Activated T-cell treated with anti-CD3 and anti-CD28 coated beads, Interleukin-2, amount 50 U/mL, for 24 hours (primary cell): ENCODE measurements around the gene NR6A1.

ENCODE experiments used
- DNase-seq: peaks from one replicate; pipeline ENCODE4 v3.0.0-alpha.2; 2020
- H3K27ac Mint-ChIP-seq: 2 replicates; pipeline ENCODE4 v1.8.0; 2020; ENCODE audit warnings: mild to moderate bottlenecking, mixed read lengths
- H3K27me3 Mint-ChIP-seq: 2 replicates; pipeline ENCODE4 v1.8.0; 2020; ENCODE audit warnings: mixed read lengths
- H3K36me3 Mint-ChIP-seq: 2 replicates; pipeline ENCODE4 v1.8.0; 2020; ENCODE audit warnings: low read depth, mixed read lengths
- H3K4me1 Mint-ChIP-seq: 2 replicates; pipeline ENCODE4 v1.8.0; 2020; ENCODE audit warnings: low read depth, mixed read lengths
- H3K4me3 Mint-ChIP-seq: 2 replicates; pipeline ENCODE4 v1.8.0; 2020; ENCODE audit warnings: mild to moderate bottlenecking, moderate library complexity, mixed read lengths
- H3K9me3 Mint-ChIP-seq: 2 replicates; pipeline ENCODE4 v1.8.0; 2020; ENCODE audit warnings: mixed read lengths

NR6A1 gene

GRCh38 chr9:124598048-124598447, 173.1 kb downstream of the NR6A1 start:
- Mint-ChIP-seq H3K9me3 (no peaks in the 10 kb centered on the region), H3K36me3 (no peaks in the 10 kb centered on the region), H3K27ac (no peak overlapping the region), H3K4me1 (no peaks in the 10 kb centered on the region), H3K27me3 (peaks cover 30% of the 10 kb centered on the region), H3K4me3 (no peak overlapping the region)
- DNase-seq: no peak

DNA sequence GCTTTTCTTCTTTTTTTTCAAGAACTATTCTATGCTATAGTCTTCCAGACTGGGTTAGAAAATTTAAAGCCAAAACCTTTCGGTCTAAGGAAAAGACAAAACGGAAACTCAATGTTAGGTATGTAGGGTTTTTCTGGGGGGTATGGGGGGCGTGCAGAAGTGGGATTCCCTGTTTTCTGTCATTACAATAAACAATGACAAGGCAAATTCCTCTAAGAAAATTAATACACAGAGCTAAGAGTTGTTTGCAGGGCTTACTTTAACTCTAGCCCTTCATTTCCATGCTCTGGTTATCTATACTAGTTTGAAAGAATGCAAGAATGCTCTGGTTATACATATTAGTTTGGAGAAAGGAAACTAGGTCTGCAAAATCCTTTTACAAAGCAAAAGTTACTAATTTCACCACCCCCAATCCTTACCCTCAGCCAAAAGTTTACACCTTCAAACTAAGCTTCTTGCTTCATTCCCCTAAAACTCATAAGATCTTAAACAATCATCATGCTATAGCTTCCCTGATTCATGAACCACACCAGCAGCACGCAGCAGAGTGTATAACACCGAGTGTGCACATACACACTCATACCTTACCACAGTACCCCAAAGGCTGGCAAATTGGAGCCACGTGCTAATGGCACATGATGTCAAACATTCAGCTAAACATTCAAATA, 174.8 kb downstream of the NR6A1 start:
- Mint-ChIP-seq H3K9me3 (no peaks in the 10 kb centered on the region), H3K27me3 (peaks cover 35% of the 10 kb centered on the region), H3K4me1 (no peaks in the 10 kb centered on the region), H3K36me3 (no peaks in the 10 kb centered on the region), H3K27ac (no peak overlapping the region), H3K4me3 (no peak overlapping the region)
- DNase-seq: no peak

GRCh38 chr9:124595743-124596142, 175.4 kb downstream of the NR6A1 start:
- Mint-ChIP-seq H3K27ac (no peak overlapping the region), H3K36me3 (no peaks in the 10 kb centered on the region), H3K9me3 (no peaks in the 10 kb centered on the region), H3K4me3 (no peak overlapping the region), H3K27me3 (peaks cover 41% of the 10 kb centered on the region), H3K4me1 (no peaks in the 10 kb centered on the region)
- DNase-seq: no peak

DNA sequence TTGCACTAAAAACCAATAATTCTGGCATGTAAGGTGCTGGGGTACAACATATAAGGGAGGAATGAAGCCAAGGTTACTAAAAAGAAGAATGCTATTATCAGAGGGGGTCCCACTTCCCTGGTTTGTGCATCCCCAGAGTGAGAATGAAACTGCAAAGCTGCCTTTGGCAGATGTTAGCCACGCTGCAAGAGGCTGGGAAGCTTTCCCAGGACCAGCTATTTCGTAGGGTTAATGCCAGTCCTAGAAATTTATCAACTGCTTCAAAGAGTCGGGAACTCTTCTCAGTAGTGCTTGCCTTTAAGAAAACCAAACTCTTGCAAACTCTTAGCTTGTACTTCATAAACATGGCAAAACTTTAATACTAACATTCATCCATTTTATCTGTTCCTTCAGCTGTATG, 176.4 kb downstream of the NR6A1 start:
- H3K36me3 Mint-ChIP-seq: no peaks in the 10 kb centered on the region
- no peaks in the 10 kb centered on the region for H3K9me3 Mint-ChIP-seq
- H3K4me3 Mint-ChIP-seq: no peak overlapping the region
- no peak for DNase-seq
- H3K4me1 Mint-ChIP-seq: no peaks in the 10 kb centered on the region
- H3K27ac Mint-ChIP-seq: no peak overlapping the region
- H3K27me3 Mint-ChIP-seq: peaks cover 34% of the 10 kb centered on the region

- no peaks in the 10 kb centered on the region for H3K4me1 Mint-ChIP-seq
- no peaks in the 10 kb centered on the region for H3K36me3 Mint-ChIP-seq
- peaks cover 32% of the 10 kb centered on the region for H3K27me3 Mint-ChIP-seq
- H3K9me3 Mint-ChIP-seq: no peaks in the 10 kb centered on the region
- no peak overlapping the region for H3K27ac Mint-ChIP-seq
- no peak overlapping the region for H3K4me3 Mint-ChIP-seq
- DNase-seq: no peak
These were observed 176.9 kb downstream of the NR6A1 start for GRCh38 chr9:124594225-124594624.

- Mint-ChIP-seq H3K27ac (no peak overlapping the region), H3K4me3 (no peak overlapping the region), H3K4me1 (no peaks in the 10 kb centered on the region), H3K36me3 (no peaks in the 10 kb centered on the region), H3K27me3 (peaks cover 29% of the 10 kb centered on the region), H3K9me3 (no peaks in the 10 kb centered on the region)
- DNase-seq: no peak
These were observed 177.5 kb downstream of the NR6A1 start for GRCh38 chr9:124593651-124594058.

DNA sequence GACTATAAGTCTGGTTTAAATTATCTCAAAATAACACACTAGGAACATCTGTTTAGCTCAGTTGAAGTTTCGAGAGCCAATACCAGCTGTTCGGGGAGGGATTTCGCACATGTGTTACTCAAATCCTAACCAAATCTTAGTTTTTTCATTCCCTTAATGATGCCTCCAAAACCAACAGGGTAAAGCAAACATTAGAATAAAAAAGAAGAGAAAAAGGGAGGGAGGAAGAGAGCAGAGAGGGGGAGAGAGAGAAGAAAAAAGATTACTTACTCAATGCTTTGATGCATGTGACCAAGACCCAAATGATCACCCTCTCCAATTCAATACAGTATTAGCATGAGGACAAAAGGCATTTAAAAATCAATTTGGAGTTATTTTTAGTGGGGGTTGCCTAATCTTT, 177.9 kb downstream of the NR6A1 start:
- Mint-ChIP-seq H3K27ac (no peak overlapping the region), H3K4me3 (no peak overlapping the region), H3K27me3 (peaks cover 28% of the 10 kb centered on the region), H3K36me3 (no peaks in the 10 kb centered on the region), H3K9me3 (no peaks in the 10 kb centered on the region), H3K4me1 (no peaks in the 10 kb centered on the region)
- no peak for DNase-seq

GRCh38 chr9:124590889-124591641, 180.0 kb downstream of the NR6A1 start:
- Mint-ChIP-seq H3K4me1 (no peaks in the 10 kb centered on the region), H3K27ac (no peak overlapping the region), H3K4me3 (no peak overlapping the region), H3K27me3 (peaks cover 24% of the 10 kb centered on the region), H3K9me3 (no peaks in the 10 kb centered on the region), H3K36me3 (no peaks in the 10 kb centered on the region)
- no peak for DNase-seq

- Mint-ChIP-seq H3K4me1 (no peaks in the 10 kb centered on the region), H3K9me3 (no peaks in the 10 kb centered on the region), H3K27me3 (no peaks in the 10 kb centered on the region)
These were observed 186.5 kb downstream of the NR6A1 start for GRCh38 chr9:124584631-124585030.

DNA sequence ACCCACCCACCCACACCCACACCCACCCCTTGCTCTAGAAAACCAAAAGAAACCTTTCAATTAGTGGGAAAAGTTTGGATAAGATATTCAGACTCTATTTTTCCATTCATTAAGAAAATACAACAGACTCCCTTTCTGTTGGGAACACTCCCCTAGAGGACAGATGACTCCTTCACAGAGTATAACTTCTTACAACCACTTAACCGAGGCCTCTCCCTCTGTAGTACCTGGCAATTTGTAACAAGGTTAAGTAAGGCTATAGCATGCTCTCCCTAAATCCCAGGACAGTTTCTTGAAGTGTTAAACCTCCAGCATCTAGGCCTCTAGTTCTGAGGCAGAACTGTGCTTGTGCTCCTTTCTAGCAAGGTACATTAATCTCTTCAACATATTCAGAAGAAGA, 188.0 kb downstream of the NR6A1 start:
- Mint-ChIP-seq H3K36me3 (no peaks in the 10 kb centered on the region), H3K4me3 (no peak overlapping the region), H3K4me1 (no peaks in the 10 kb centered on the region), H3K9me3 (no peaks in the 10 kb centered on the region), H3K27ac (no peak overlapping the region), H3K27me3 (no peaks in the 10 kb centered on the region)
- DNase-seq: no peak

More at GRCh38 chr9:124584631-124585030, 186.5 kb downstream of the NR6A1 start:
- H3K36me3 Mint-ChIP-seq: no peaks in the 10 kb centered on the region
- H3K4me3 Mint-ChIP-seq: no peak overlapping the region
- DNase-seq: no peak
- H3K27ac Mint-ChIP-seq: no peak overlapping the region

DNA sequence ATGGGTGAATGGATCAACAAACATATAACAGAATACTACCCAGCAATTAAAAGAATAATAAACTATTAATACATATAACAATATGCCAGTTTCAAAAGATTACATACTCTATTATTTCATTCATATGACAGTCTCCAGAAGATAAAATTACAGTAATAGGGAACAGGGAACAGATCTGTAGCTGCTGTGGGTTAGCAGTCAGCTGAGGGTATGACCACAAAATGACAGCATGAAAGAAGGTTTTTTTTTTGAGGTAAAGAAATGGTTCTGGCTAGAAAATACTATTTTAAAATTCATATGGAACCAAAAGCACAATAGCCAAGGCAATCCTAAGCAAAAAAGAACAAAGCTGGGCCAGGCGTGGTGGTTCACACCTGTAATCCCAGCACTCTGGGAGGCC, 190.9 kb downstream of the NR6A1 start:
- H3K27ac Mint-ChIP-seq: no peak overlapping the region
- H3K27me3 Mint-ChIP-seq: peaks cover 3% of the 10 kb centered on the region
- no peaks in the 10 kb centered on the region for H3K36me3 Mint-ChIP-seq
- no peak for DNase-seq
- H3K4me3 Mint-ChIP-seq: no peak overlapping the region
- no peaks in the 10 kb centered on the region for H3K4me1 Mint-ChIP-seq
- H3K9me3 Mint-ChIP-seq: no peaks in the 10 kb centered on the region

GRCh38 chr9:124576751-124577150, 194.4 kb downstream of the NR6A1 start:
- no peak overlapping the region for H3K27ac Mint-ChIP-seq
- peaks cover 10% of the 10 kb centered on the region for H3K27me3 Mint-ChIP-seq
- no peak overlapping the region for H3K4me3 Mint-ChIP-seq
- no peaks in the 10 kb centered on the region for H3K9me3 Mint-ChIP-seq
- no peak for DNase-seq
- H3K4me1 Mint-ChIP-seq: peaks cover 1% of the 10 kb centered on the region
- no peaks in the 10 kb centered on the region for H3K36me3 Mint-ChIP-seq

- Mint-ChIP-seq H3K27ac (no peak overlapping the region), H3K27me3 (peaks cover 10% of the 10 kb centered on the region), H3K4me1 (peaks cover 1% of the 10 kb centered on the region), H3K4me3 (no peak overlapping the region), H3K36me3 (no peaks in the 10 kb centered on the region), H3K9me3 (no peaks in the 10 kb centered on the region)
- DNase-seq: no peak
These were observed 196.4 kb downstream of the NR6A1 start for GRCh38 chr9:124574534-124575375.

GRCh38 chr9:124570942-124571666, 200.0 kb downstream of the NR6A1 start:
- H3K4me3 Mint-ChIP-seq: no peak overlapping the region
- no peak overlapping the region for H3K27ac Mint-ChIP-seq
- H3K9me3 Mint-ChIP-seq: no peaks in the 10 kb centered on the region
- H3K4me1 Mint-ChIP-seq: peaks cover 1% of the 10 kb centered on the region
- H3K36me3 Mint-ChIP-seq: no peaks in the 10 kb centered on the region
- DNase-seq: no peak
- H3K27me3 Mint-ChIP-seq: peaks cover 12% of the 10 kb centered on the region
